ENCODE results near the gene MPND.

DNA sequence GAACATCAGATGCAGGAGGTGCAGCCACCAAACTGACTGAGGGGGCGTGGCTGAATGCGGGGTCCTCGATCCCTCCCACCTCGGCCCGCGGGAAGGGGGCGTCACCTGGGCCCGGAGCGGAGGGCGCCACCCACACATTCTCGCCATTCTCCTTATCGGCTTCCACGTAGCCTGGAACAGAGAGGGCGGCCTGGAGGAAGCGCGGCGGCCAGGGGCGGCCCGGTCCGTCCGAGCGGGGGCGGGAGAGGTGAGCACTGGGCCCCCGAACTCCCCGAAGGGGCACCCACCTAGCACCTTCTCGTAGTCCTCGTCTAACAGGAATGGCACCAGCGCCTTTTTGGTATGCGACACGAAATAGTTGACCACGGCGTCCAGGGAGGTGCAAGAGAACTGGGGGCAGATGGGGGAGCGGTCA is 16.5 kb upstream of the MPND start:
- TF ChIP-seq, protein P1, sequence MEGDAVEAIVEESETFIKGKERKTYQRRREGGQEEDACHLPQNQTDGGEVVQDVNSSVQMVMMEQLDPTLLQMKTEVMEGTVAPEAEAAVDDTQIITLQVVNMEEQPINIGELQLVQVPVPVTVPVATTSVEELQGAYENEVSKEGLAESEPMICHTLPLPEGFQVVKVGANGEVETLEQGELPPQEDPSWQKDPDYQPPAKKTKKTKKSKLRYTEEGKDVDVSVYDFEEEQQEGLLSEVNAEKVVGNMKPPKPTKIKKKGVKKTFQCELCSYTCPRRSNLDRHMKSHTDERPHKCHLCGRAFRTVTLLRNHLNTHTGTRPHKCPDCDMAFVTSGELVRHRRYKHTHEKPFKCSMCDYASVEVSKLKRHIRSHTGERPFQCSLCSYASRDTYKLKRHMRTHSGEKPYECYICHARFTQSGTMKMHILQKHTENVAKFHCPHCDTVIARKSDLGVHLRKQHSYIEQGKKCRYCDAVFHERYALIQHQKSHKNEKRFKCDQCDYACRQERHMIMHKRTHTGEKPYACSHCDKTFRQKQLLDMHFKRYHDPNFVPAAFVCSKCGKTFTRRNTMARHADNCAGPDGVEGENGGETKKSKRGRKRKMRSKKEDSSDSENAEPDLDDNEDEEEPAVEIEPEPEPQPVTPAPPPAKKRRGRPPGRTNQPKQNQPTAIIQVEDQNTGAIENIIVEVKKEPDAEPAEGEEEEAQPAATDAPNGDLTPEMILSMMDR (IDR thresholded peaks at IDR 0.05) = no peak
- TF ChIP-seq POLR2A (IDR thresholded peaks at IDR 0.05) = no peak
